Adipose tissue (tissue), 3 donors: Measurements from ENCODE around the gene RNASET2. TPM values are rescaled to one million over a fixed set of nuclear protein-coding genes. Genes with fewer than 3 reads are reported as not detected.

Experiments
- H3K27ac ChIP-seq: one replicate; pipeline ENCODE4 v1.5.1; 2013; ENCODE audit warnings: low read depth, low read length
- WGBS, 3 donors: extraction: QIAGEN DNeasy Blood & Tissue Kit; methylation state at CpG; one replicate each; pipeline ENCODE4 v1.1.7; 2013; 5-methylcytosine and 5-hydroxymethylcytosine counted together
- polyA plus RNA-seq, 3 donors: library from polyadenylated mRNA; stranded (reverse); fragments of 200-250 nt; gene quantifications; one replicate each; pipeline ENCODE4 v1.2.3, GENCODE V29; 2013
- donor health status: healthy with polysubstance abuse.
- donor health status: Bipolar disorder and iron deficiency.
- donor health status: healthy.

RNASET2 gene
- polyA plus RNA-seq, 3 donors, result 20.5 to 36.9 (median 34.4) TPM

GRCh38 chr6:166972101-166972500 lies 15.8 kb upstream of the RNASET2 start:
- 96 to 100% (median 98%) methylated on average over 2 of the region's 2 CpGs for WGBS, 3 donors
- H3K27ac ChIP-seq, result no peak overlapping the region

GRCh38 chr6:166971271-166971670 lies 14.9 kb upstream of the RNASET2 start:
- H3K27ac ChIP-seq, result no peak overlapping the region
- 74 to 92% (median 89%) methylated on average over 8 of the region's 8 CpGs for WGBS, 3 donors

- 86 to 90% (median 89%) methylated on average over 17 of the region's 17 CpGs for WGBS, 3 donors
- no peak overlapping the region for H3K27ac ChIP-seq
These were observed 14.4 kb upstream of the RNASET2 start for GRCh38 chr6:166970776-166971175.

- no peak overlapping the region for H3K27ac ChIP-seq
These were observed 13.7 kb upstream of the RNASET2 start for GRCh38 chr6:166970091-166970490.

GRCh38 chr6:166969390-166970002 lies 13.1 kb upstream of the RNASET2 start:
- WGBS, 3 donors, result 55 to 80% (median 60%) methylated on average over 8 of the region's 8 CpGs
- H3K27ac ChIP-seq, result no peak overlapping the region

GRCh38 chr6:166966268-166966667 lies 9.9 kb upstream of the RNASET2 start:
- 97 to 98% (median 98%) methylated on average over 2 of the region's 2 CpGs for WGBS, 3 donors
- H3K27ac ChIP-seq, result no peak overlapping the region

GRCh38 chr6:166960609-166960978 lies 4.2 kb upstream of the RNASET2 start:
- no peak overlapping the region for H3K27ac ChIP-seq
- 88 to 94% (median 92%) methylated on average over 3 of the region's 3 CpGs for WGBS, 3 donors

- WGBS, 3 donors, result 69 to 81% (median 72%) methylated on average over 9 of the region's 9 CpGs
- no peak overlapping the region for H3K27ac ChIP-seq
These were observed 3.7 kb upstream of the RNASET2 start for GRCh38 chr6:166959911-166960608.

GRCh38 chr6:166958926-166959861 lies 2.8 kb upstream of the RNASET2 start:
- 53 to 76% (median 55%) methylated on average over 12 to 13 of the region's 13 CpGs for WGBS, 3 donors
- no peak overlapping the region for H3K27ac ChIP-seq

- 69 to 94% (median 85%) methylated on average over 5 of the region's 5 CpGs for WGBS, 3 donors
- no peak overlapping the region for H3K27ac ChIP-seq
These were observed 1.4 kb upstream of the RNASET2 start for GRCh38 chr6:166957805-166958076.

- no peak overlapping the region for H3K27ac ChIP-seq
- WGBS, 3 donors, result 13 to 17% (median 14%) methylated on average over 23 to 26 of the region's 26 CpGs
These were observed 896 bp upstream of the RNASET2 start for GRCh38 chr6:166957087-166957804.

- H3K27ac ChIP-seq, result no peak overlapping the region
- 0 to 1% (median 1%) methylated on average over 53 to 54 of the region's 54 CpGs for WGBS, 3 donors
These were observed 396 bp downstream of the RNASET2 start for GRCh38 chr6:166955865-166956443.

GRCh38 chr6:166955121-166955864 lies 1.1 kb downstream of the RNASET2 start:
- H3K27ac ChIP-seq, result no peak overlapping the region

GRCh38 chr6:166954118-166954713 lies 2.1 kb downstream of the RNASET2 start:
- H3K27ac ChIP-seq, result no peak overlapping the region
- WGBS, 3 donors, result 84 to 92% (median 88%) methylated on average over 6 of the region's 6 CpGs

More at GRCh38 chr6:166955121-166955864, 1.1 kb downstream of the RNASET2 start:
- 40 to 57% (median 50%) methylated on average over 36 to 52 of the region's 52 CpGs for WGBS, 3 donors

GRCh38 chr6:166952567-166953486 lies 3.5 kb downstream of the RNASET2 start:
- WGBS, 3 donors, result 85 to 92% (median 87%) methylated on average over 17 of the region's 17 CpGs
- no peak overlapping the region for H3K27ac ChIP-seq

GRCh38 chr6:166952121-166952520 lies 4.2 kb downstream of the RNASET2 start:
- 88 to 93% (median 89%) methylated on average over 12 of the region's 12 CpGs for WGBS, 3 donors
- no peak overlapping the region for H3K27ac ChIP-seq
